ENCODE results near the gene URB1. TPM values are rescaled to one million over a fixed set of nuclear protein-coding genes. Genes with fewer than 3 reads are reported as not detected.

The URB1 gene
- total and polyA plus RNA-seq, 2 experiments from 2014 or later, result 7.7 to 44.1 TPM

Small RNA genes lying within 50 kb of the gene (small RNA-seq; reads per million reads assigned to genes)
- gene SNORA80A (ENCODE audit: low replicate concordance), result 2.4 reads per million, percentile 84 among the genes with 10 or more reads in this experiment

Other genes starting within 250 kb of the URB1 start
- gene MIS18A, start 114.0 kb downstream of the URB1 start, total RNA-seq (2014; rRNA removed; shearing (Covaris generic)), result 46.1 and 49.3 TPM in 2 replicates
- 126 and 133 TPM in 2 replicates for gene MIS18A, start 114.0 kb downstream of the URB1 start, polyA plus RNA-seq (2016; fragmentation: Nextera tagmentation; extraction: Ambion mirVana)
- not detected in 2 replicates for gene MRAP, start 94.2 kb downstream of the URB1 start, total RNA-seq (2014; rRNA removed; shearing (Covaris generic))
- gene MRAP, start 94.2 kb downstream of the URB1 start, polyA plus RNA-seq (2016; fragmentation: Nextera tagmentation; extraction: Ambion mirVana), result 0.78 and 2.2 TPM in 2 replicates
- gene EVA1C, start 19.7 kb upstream of the URB1 start, total RNA-seq (2014; rRNA removed; shearing (Covaris generic)), result 3.8 and 6.9 TPM in 2 replicates
- gene EVA1C, start 19.7 kb upstream of the URB1 start, polyA plus RNA-seq (2016; fragmentation: Nextera tagmentation; extraction: Ambion mirVana), result 3.9 and 4.6 TPM in 2 replicates
- 0.10 and 0.12 TPM in 2 replicates for gene TCP10L, start 192.5 kb upstream of the URB1 start, total RNA-seq (2014; rRNA removed; shearing (Covaris generic))
- gene TCP10L, start 192.5 kb upstream of the URB1 start, polyA plus RNA-seq (2016; fragmentation: Nextera tagmentation; extraction: Ambion mirVana), result 0.65 and 1.5 TPM in 2 replicates
- gene CFAP298, start 219.4 kb upstream of the URB1 start, total RNA-seq (2014; rRNA removed; shearing (Covaris generic)), result 37.8 and 46.6 TPM in 2 replicates
- gene CFAP298, start 219.4 kb upstream of the URB1 start, polyA plus RNA-seq (2016; fragmentation: Nextera tagmentation; extraction: Ambion mirVana), result 152 and 157 TPM in 2 replicates